HFF-Myc (cell line): ENCODE results near the gene LYPD8.
"Not testable (repeated sequence)": the region's sequence is repeated elsewhere in the genome, so short reads cannot be mapped to it uniquely, and the experiment has no call there.

Experiments
- DNase-seq: peaks from one replicate; pipeline ENCODE4 v3.0.0-alpha.2; 2011; ENCODE audit warnings: low read depth; ENCODE audit errors: extremely low read depth
- H3K4me3 ChIP-seq: replicated peaks from 2 replicates; pipeline ENCODE4 v1.5.1; 2011; ENCODE audit warnings: low read depth, mild to moderate bottlenecking, control low read depth, low read length
- TF ChIP-seq, protein P1 (sequence below): IDR thresholded peaks from 2 replicates; pipeline ENCODE4 v1.5.1; 2012; ENCODE audit warnings: mild to moderate bottlenecking, low read depth, low read length, control low read depth; ENCODE audit errors: missing control alignments

LYPD8 gene

DNA sequence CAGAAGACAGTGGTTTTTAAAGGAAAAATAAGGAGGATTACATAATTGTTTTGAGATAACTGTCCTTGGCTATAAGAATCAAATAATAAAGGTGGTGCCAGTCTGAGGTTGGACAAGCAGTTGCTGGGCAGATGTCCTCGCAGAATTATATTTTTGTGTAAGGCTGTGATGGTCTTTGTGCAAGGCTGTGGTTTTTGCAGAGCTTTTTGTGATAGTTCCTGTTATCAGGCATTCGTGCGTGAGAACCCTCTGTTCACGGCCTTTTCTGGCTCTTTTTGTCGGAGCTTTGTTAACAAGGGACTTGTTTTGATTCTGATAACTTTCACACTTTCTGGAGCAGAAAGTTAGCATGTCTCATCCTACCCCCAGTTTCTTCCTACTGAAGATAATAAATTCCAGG lies 36.8 kb upstream of the LYPD8 start:
- TF ChIP-seq, protein P1, sequence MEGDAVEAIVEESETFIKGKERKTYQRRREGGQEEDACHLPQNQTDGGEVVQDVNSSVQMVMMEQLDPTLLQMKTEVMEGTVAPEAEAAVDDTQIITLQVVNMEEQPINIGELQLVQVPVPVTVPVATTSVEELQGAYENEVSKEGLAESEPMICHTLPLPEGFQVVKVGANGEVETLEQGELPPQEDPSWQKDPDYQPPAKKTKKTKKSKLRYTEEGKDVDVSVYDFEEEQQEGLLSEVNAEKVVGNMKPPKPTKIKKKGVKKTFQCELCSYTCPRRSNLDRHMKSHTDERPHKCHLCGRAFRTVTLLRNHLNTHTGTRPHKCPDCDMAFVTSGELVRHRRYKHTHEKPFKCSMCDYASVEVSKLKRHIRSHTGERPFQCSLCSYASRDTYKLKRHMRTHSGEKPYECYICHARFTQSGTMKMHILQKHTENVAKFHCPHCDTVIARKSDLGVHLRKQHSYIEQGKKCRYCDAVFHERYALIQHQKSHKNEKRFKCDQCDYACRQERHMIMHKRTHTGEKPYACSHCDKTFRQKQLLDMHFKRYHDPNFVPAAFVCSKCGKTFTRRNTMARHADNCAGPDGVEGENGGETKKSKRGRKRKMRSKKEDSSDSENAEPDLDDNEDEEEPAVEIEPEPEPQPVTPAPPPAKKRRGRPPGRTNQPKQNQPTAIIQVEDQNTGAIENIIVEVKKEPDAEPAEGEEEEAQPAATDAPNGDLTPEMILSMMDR = no peak
- DNase-seq = no peak

DNA sequence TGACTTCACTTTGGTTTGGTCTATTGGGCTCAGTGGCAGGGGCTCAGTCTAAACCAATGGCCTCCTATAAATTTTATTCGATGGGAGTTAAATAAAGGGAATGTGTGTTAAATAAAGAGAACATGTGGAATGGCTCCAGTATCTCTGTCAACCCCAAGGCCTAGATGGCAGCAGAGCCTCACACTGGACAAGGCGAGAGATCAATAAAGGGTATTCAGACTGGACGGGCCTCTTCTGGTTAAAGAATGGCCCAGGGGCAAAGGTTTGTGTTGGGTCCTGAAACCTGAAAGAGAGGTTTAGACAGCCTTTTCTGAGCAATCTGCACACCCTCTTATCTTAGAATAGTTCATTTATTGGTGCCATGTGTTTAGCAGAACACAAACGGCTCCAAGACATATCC lies 35.5 kb upstream of the LYPD8 start:
- H3K4me3 ChIP-seq = no peak overlapping the region
- no peak for DNase-seq
- TF ChIP-seq, protein P1 = no peak

More for the DNA sequence above, 36.8 kb upstream of the LYPD8 start:
- H3K4me3 ChIP-seq = no peak overlapping the region

DNA sequence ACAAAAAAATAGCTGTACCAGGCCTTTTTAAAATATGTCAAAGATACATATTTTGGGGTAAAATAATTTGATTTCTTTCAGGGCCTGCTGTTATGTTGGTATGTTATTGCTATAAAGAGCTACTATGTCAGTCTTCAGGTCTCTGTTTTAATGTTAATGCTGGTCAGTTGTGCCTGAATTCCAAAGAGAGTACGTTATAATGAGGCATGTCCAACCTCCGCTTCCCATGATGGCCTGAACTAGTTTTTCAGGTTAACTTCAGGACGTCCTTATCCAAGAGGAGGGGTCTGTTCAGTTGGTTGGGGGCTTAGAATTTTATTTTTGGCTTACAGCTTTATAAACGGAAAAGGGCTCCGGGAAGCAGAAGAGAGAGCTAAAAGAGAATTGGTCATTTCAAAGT lies 34.9 kb upstream of the LYPD8 start:
- TF ChIP-seq, protein P1 = no peak
- DNase-seq = no peak
- H3K4me3 ChIP-seq = no peak overlapping the region

DNA sequence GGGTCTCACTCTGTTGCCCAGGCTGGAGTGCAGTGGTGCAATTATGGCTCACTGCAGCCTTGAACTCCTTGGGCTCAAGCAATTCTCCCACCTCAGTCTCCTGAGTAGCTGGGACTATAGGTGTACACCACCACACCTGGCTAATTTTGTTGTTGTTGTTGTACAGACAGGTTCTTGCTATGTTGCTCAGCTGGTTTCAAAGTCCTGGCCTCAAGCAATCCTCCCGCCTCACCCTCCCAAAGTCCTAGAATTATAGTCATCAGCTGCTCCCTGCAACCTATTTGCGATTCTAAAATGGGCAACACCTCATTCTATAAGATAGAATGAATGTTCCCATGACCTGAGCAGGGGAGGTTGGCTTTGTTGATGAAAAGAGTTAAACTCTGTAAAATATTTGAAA lies 33.8 kb upstream of the LYPD8 start:
- DNase-seq, H3K4me3 ChIP-seq: not testable (repeated sequence)

DNA sequence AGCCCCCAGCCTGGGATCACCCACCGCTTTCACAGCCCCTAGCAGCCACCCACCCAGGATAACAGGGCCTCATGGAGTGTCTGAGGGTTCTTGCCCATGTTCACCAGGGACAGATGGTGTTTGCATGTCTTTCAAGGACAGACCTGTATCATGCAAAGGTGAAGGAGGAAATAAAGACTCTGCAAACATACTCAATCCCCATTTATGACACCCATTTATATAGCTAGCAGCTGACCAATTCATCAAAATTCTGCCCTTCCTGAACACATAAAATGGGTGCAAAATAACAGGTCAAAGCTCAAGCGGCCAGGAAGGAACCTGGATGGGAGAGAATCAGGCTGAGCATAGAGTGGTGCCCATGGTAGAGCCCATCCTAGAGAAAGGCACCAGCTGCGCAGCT lies 32.8 kb upstream of the LYPD8 start:
- TF ChIP-seq, protein P1 = no peak
- DNase-seq = no peak
- H3K4me3 ChIP-seq = no peak overlapping the region

DNA sequence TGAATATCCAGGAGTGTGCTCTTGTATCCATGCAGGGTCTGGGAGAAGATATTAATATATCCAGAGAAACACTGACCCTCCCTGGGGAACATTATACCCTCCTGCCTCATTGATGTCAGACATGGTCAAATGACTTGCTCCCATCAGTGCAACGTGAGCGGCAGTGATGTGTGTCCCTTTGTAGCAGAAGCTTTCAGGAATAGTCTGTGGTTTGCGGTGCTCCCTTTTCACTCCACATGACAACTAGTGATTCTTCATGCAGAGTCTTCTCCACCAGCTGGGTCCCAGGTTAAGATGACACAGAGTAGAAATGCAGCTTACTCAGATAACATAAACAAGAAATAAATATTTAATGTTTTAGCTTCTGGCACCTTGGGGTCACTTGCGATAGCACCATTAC lies 31.9 kb upstream of the LYPD8 start:
- TF ChIP-seq, protein P1 = no peak
- no peak for DNase-seq

DNA sequence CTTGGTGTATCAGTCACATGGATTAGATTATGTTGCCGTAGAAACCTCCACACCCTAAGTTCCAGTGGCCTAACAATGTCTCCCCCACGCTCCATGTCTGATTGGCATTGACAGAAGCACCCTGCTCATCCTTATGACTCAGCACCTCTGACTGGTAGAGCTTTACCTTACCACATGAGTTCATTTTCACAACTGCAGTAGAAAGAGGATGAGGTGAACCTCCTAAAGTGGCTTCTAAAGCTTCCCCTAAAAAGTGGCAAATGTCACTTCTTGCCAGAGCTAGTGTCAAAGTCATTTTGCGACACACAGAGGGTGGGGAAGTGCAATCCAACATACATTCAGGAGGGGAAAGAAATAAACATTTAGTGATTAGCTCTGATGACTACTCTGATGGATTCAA lies 30.6 kb upstream of the LYPD8 start:
- DNase-seq = no peak
- H3K4me3 ChIP-seq = no peak overlapping the region
- TF ChIP-seq, protein P1 = no peak

More for the DNA sequence above, 31.9 kb upstream of the LYPD8 start:
- H3K4me3 ChIP-seq = no peak overlapping the region
